Mammary epithelial cell (primary cell): Measurements from ENCODE around the gene PEAK1.

ENCODE experiments used
- CTCF ChIP-seq, 2 donors: IDR thresholded peaks in 1 of 2; conservative IDR thresholded peaks in 1 of 2; 2 replicates each; pipeline ENCODE4 v1.5.1; 2011 to 2012; ENCODE audit warnings: inconsistent platforms in 2 of 2, low read length in 2 of 2, mild to moderate bottlenecking in 2 of 2, control low read depth in 1 of 2, low read depth in 1 of 2; ENCODE audit not compliant: insufficient read depth in 1 of 2; ENCODE audit errors: extremely low read depth in 1 of 2
- EZH2 ChIP-seq: IDR thresholded peaks from 2 replicates; pipeline ENCODE4 v1.6.1; 2012; ENCODE audit warnings: low read length, inconsistent platforms, borderline replicate concordance

GRCh38 chr15:77183066-77183465 lies 236.8 kb downstream of the PEAK1 start:
- no peak for TF ChIP-seq EZH2
- TF ChIP-seq CTCF (conservative IDR thresholded peaks at IDR 0.05 in 1 of 2, IDR thresholded peaks at IDR 0.05 in 1 of 2; ENCODE audit: extremely low read depth in 1 of 2, insufficient read depth in 1 of 2, low read depth in 1 of 2, low read length in 2 of 2): no peak
